Chondrocyte (in vitro differentiated cells): Measurements from ENCODE around the gene RAPGEF5. TPM values are rescaled to one million over a fixed set of nuclear protein-coding genes. Genes with fewer than 3 reads are reported as not detected.

Source experiments
- DNase-seq: peaks from one replicate; pipeline ENCODE4 v3.0.0; 2021; ENCODE audit warnings: mixed read lengths, low spot score
- H3K27ac Mint-ChIP-seq: one replicate; pipeline ENCODE4 v1.8.0; 2021; ENCODE audit warnings: mild to moderate bottlenecking, moderate library complexity, mixed read lengths; ENCODE audit not compliant: unreplicated experiment
- H3K27me3 Mint-ChIP-seq: 2 replicates; pipeline ENCODE4 v1.8.0; 2021; ENCODE audit warnings: low read depth, mixed read lengths
- H3K36me3 Mint-ChIP-seq: 2 replicates; pipeline ENCODE4 v1.8.0; 2021; ENCODE audit warnings: low read depth, mixed read lengths
- H3K4me1 Mint-ChIP-seq: 2 replicates; pipeline ENCODE4 v1.8.0; 2021; ENCODE audit warnings: low read depth, mild to moderate bottlenecking, mixed read lengths
- H3K4me3 Mint-ChIP-seq: one replicate; pipeline ENCODE4 v1.8.0; 2021; ENCODE audit warnings: mild to moderate bottlenecking, moderate library complexity, mixed read lengths; ENCODE audit not compliant: unreplicated experiment
- H3K9me3 Mint-ChIP-seq: 2 replicates; pipeline ENCODE4 v1.8.0; 2021; ENCODE audit warnings: low read depth, mixed read lengths
- total RNA-seq: library from RNA; stranded (reverse); gene quantifications from 3 replicates; pipeline ENCODE4 v1.2.1, GENCODE V29; 2021
- TF ChIP-seq, protein P1 (sequence below): fragments of 200-600 bp; sonication (generic); IDR thresholded peaks from 2 replicates; pipeline ENCODE4 v1.5.0; 2021; ENCODE audit warnings: antibody characterized with exemption, mild to moderate bottlenecking, moderate library complexity

Gene RAPGEF5
- total RNA-seq, 1 donor from 2014 or later, result 2.2 TPM

- H3K9me3 Mint-ChIP-seq, result no peaks in the 10 kb centered on the region
- no peak overlapping the region for H3K27ac Mint-ChIP-seq
- no peak overlapping the region for H3K4me3 Mint-ChIP-seq
- H3K4me1 Mint-ChIP-seq, result peaks cover 12% of the 10 kb centered on the region
- DNase-seq, result no peak
- TF ChIP-seq, protein P1, sequence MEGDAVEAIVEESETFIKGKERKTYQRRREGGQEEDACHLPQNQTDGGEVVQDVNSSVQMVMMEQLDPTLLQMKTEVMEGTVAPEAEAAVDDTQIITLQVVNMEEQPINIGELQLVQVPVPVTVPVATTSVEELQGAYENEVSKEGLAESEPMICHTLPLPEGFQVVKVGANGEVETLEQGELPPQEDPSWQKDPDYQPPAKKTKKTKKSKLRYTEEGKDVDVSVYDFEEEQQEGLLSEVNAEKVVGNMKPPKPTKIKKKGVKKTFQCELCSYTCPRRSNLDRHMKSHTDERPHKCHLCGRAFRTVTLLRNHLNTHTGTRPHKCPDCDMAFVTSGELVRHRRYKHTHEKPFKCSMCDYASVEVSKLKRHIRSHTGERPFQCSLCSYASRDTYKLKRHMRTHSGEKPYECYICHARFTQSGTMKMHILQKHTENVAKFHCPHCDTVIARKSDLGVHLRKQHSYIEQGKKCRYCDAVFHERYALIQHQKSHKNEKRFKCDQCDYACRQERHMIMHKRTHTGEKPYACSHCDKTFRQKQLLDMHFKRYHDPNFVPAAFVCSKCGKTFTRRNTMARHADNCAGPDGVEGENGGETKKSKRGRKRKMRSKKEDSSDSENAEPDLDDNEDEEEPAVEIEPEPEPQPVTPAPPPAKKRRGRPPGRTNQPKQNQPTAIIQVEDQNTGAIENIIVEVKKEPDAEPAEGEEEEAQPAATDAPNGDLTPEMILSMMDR, result no peak
- H3K36me3 Mint-ChIP-seq, result no peaks in the 10 kb centered on the region
- H3K27me3 Mint-ChIP-seq, result peaks cover 5% of the 10 kb centered on the region
Measured at GRCh38 chr7:22372863-22373262, 15.9 kb upstream of the RAPGEF5 start.

DNA sequence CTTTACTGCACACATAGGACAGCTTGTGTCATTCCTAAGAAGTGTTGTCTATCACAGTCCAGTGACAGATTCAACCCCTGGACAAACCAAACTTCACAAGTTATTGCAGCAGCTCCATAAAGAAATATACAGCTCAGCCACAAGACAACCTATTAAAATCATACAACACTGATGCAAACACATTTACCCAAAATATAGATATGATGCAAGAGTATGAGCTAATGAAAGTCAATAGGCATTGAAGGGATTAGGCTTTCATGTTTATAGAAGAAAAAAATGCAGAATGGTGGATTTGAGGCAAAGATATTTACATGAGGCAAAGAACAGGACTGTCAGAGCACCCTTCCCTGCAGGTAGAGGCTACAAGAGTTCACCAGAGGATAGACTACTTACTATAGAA lies 14.9 kb upstream of the RAPGEF5 start:
- H3K9me3 Mint-ChIP-seq, result no peaks in the 10 kb centered on the region
- peaks cover 5% of the 10 kb centered on the region for H3K27me3 Mint-ChIP-seq
- peaks cover 9% of the 10 kb centered on the region for H3K4me1 Mint-ChIP-seq
- H3K36me3 Mint-ChIP-seq, result no peaks in the 10 kb centered on the region
- DNase-seq, result no peak
- no peak overlapping the region for H3K27ac Mint-ChIP-seq
- TF ChIP-seq, protein P1, result no peak
- H3K4me3 Mint-ChIP-seq, result no peak overlapping the region

DNA sequence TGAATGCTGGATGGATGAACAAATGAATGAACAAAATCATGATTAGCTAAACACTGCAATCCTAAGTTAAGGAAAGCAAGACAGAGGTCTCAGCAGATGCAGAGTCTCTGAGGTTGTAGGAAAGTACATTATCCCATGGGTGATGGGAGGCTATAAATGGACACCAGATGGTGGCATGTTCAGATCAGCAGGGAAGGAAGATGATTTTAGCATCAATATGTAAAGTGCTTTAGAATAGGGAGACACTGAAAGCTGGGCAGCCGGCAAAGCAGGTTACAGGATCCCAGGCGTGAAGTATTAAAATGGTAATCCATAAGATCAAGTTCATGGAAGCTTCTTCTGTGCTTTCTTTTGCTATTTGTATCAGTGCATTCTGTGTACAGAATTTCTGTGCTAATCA lies 7.9 kb upstream of the RAPGEF5 start:
- no peaks in the 10 kb centered on the region for H3K36me3 Mint-ChIP-seq
- peaks cover 3% of the 10 kb centered on the region for H3K27me3 Mint-ChIP-seq
- H3K4me1 Mint-ChIP-seq, result no peaks in the 10 kb centered on the region
- no peaks in the 10 kb centered on the region for H3K9me3 Mint-ChIP-seq
- H3K4me3 Mint-ChIP-seq, result no peak overlapping the region
- DNase-seq, result no peak
- TF ChIP-seq, protein P1, result no peak
- no peak overlapping the region for H3K27ac Mint-ChIP-seq

DNA sequence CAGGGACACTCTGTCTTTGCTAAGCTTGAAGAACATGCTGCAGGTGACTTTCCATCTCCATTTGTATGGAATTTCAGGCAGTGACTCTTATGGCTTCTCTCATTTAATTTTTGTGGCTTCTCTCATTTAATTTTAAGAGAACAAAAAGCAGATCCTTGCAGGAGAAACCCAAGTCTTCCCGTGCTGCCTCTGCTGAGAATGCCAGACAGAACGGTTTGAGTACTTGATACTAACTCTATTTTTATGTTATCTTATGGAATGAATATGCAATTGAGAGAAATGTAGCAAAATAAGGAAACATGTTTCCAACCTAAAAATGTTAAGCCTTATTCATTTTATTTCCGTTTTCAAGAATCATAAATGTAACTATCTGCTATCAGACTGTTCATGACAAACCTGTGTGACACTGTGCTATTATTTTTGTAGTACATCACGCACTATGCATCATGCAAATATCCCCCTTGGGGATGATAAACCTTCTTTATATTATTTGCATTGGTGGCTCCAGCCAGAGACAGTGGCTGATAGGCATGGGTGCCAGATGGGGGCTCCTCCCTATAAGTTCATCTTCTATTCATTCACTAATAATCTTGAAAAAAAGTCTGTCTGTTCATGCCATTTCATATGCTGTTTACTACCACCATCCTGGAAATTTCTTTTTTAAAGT lies 6.9 kb upstream of the RAPGEF5 start:
- H3K36me3 Mint-ChIP-seq, result no peaks in the 10 kb centered on the region
- no peak overlapping the region for H3K4me3 Mint-ChIP-seq
- no peaks in the 10 kb centered on the region for H3K27me3 Mint-ChIP-seq
- no peaks in the 10 kb centered on the region for H3K9me3 Mint-ChIP-seq
- no peaks in the 10 kb centered on the region for H3K4me1 Mint-ChIP-seq
- TF ChIP-seq, protein P1, result no peak
- no peak for DNase-seq
- H3K27ac Mint-ChIP-seq, result no peak overlapping the region

GRCh38 chr7:22361795-22362194 lies 4.8 kb upstream of the RAPGEF5 start:
- TF ChIP-seq, protein P1, result no peak
- Mint-ChIP-seq H3K4me3 (no peak overlapping the region), H3K4me1 (peaks cover 8% of the 10 kb centered on the region), H3K27me3 (peaks cover 4% of the 10 kb centered on the region), H3K9me3 (no peaks in the 10 kb centered on the region), H3K36me3 (no peaks in the 10 kb centered on the region), H3K27ac (no peak overlapping the region)
- DNase-seq, result no peak
